Gastrocnemius medialis (tissue), 4 donors: Measurements from ENCODE around the gene GSTO1.

Experiments
- POLR2A ChIP-seq, 2 donors: fragments of 450-650 bp; IDR thresholded peaks; one replicate each; pipeline ENCODE4 v1.6.1; 2017; ENCODE audit warnings: antibody characterized with exemption in 2 of 2, mild to moderate bottlenecking in 2 of 2, moderate library complexity in 2 of 2
- TF ChIP-seq, protein P1 (sequence below), 5 experiments: fragments of 450-650 bp in 3 of 5; fragments of 200-600 bp in 2 of 5; sonication (generic) in 2 of 5; IDR thresholded peaks in 4 of 5; conservative IDR thresholded peaks in 1 of 5; 1 replicate in 4 of 5; 2 replicates in 1 of 5; pipeline ENCODE4 v1.5.1; 2016 to 2019; ENCODE audit warnings: antibody characterized with exemption in 5 of 5, mild to moderate bottlenecking in 3 of 5, moderate library complexity in 3 of 5

DNA sequence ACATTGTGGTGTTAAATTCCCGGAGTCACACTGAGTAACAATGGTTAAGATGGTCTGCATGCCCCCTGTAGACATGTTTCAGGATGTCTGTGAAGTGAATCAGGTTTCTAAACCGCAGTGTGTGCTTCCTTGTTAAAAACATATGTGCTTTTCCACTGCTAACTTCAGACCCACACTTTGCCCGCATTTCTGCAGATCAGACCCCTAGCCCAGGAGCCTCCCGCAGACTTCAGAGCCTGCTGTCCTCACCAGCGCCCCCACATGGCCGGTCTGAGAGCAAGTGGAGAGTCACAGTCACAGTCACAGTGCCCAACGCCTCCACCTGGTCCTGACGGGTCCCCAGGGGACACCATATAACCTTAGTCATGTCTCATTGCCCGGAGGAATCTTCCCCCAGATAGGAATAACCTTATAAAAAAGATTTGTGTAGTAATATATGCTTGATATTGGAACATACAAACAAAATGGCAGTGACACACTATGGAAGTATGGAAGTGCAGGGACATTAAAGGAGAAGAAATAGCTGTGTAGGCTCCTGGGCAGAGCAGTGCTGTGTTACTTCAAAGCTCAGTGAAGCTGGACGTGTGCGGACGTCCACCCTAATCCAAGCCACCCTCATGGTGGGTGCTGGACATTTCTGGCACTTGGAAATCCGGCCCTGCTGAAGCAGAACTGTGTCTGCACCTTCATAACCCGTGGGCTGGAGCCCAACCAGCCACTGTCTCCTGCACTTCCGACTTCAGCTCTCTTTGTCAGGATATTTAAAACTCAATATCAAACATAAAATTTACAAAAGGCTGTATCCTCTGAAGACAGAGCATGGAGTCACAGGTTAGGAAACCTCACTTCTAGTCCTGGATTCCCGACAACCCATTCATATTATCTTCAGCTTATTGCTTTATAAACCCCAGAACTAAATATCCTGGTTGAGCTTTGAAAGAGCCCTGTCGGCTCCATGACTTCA is 43.3 kb downstream of the GSTO1 start:
- TF ChIP-seq POLR2A (IDR thresholded peaks at IDR 0.05): no peak
- TF ChIP-seq, protein P1, sequence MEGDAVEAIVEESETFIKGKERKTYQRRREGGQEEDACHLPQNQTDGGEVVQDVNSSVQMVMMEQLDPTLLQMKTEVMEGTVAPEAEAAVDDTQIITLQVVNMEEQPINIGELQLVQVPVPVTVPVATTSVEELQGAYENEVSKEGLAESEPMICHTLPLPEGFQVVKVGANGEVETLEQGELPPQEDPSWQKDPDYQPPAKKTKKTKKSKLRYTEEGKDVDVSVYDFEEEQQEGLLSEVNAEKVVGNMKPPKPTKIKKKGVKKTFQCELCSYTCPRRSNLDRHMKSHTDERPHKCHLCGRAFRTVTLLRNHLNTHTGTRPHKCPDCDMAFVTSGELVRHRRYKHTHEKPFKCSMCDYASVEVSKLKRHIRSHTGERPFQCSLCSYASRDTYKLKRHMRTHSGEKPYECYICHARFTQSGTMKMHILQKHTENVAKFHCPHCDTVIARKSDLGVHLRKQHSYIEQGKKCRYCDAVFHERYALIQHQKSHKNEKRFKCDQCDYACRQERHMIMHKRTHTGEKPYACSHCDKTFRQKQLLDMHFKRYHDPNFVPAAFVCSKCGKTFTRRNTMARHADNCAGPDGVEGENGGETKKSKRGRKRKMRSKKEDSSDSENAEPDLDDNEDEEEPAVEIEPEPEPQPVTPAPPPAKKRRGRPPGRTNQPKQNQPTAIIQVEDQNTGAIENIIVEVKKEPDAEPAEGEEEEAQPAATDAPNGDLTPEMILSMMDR (IDR thresholded peaks at IDR 0.05 in 4 of 5, conservative IDR thresholded peaks at IDR 0.05 in 1 of 5): peak in 1 of 5 experiments; percentile 36
